Right atrium auricular region (tissue), 2 donors: ENCODE data around the gene KCNQ1. TPM values are rescaled to one million over a fixed set of nuclear protein-coding genes. Genes with fewer than 3 reads are reported as not detected.

ENCODE experiments used
- DNase-seq: peaks from one replicate; pipeline ENCODE4 v3.0.0-alpha.2; 2019; ENCODE audit warnings: low spot score
- H3K27ac ChIP-seq, 2 donors: fragments of 200-600 bp; sonication (generic); 1 replicate in 1 of 2; 2 replicates in 1 of 2; pipeline ENCODE4 v1.5.1; 2016 to 2019
- H3K27me3 ChIP-seq, 2 donors: fragments of 200-600 bp; sonication (generic); one replicate each; pipeline versions ENCODE4 v1.5.1 to v1.6.0; 2017 to 2019
- H3K36me3 ChIP-seq: fragments of 200-600 bp; sonication (generic); one replicate; pipeline ENCODE4 v1.5.1; 2016
- H3K4me1 ChIP-seq, 2 donors: fragments of 200-600 bp; sonication (generic); one replicate each; pipeline versions ENCODE4 v1.5.1 to v1.6.0; 2017 to 2019
- H3K4me3 ChIP-seq, 2 donors: fragments of 200-600 bp; sonication (generic); 1 replicate in 1 of 2; 2 replicates in 1 of 2; pipeline ENCODE4 v1.5.1; 2017 to 2019; ENCODE audit warnings: mild to moderate bottlenecking in 1 of 2, moderate library complexity in 1 of 2
- H3K9me3 ChIP-seq, 2 donors: fragments of 200-600 bp; sonication (generic); one replicate each; pipeline ENCODE4 v1.5.1; 2019
- total RNA-seq, 2 donors: library from RNA; depleted of rRNA; stranded (reverse); fragments of >200 nt; gene quantifications; one replicate each; pipeline ENCODE4 v1.1.0, GENCODE V29; 2016
- TF ChIP-seq, protein P1 (sequence below), 2 donors: fragments of 200-600 bp; sonication (generic); IDR thresholded peaks; one replicate each; pipeline ENCODE4 v1.5.1; 2019; ENCODE audit warnings: antibody characterized with exemption in 2 of 2

The KCNQ1 gene
- total RNA-seq, 2 donors from 2014 or later, result 12.7 to 25.1 TPM

- TF ChIP-seq, protein P1, sequence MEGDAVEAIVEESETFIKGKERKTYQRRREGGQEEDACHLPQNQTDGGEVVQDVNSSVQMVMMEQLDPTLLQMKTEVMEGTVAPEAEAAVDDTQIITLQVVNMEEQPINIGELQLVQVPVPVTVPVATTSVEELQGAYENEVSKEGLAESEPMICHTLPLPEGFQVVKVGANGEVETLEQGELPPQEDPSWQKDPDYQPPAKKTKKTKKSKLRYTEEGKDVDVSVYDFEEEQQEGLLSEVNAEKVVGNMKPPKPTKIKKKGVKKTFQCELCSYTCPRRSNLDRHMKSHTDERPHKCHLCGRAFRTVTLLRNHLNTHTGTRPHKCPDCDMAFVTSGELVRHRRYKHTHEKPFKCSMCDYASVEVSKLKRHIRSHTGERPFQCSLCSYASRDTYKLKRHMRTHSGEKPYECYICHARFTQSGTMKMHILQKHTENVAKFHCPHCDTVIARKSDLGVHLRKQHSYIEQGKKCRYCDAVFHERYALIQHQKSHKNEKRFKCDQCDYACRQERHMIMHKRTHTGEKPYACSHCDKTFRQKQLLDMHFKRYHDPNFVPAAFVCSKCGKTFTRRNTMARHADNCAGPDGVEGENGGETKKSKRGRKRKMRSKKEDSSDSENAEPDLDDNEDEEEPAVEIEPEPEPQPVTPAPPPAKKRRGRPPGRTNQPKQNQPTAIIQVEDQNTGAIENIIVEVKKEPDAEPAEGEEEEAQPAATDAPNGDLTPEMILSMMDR (IDR thresholded peaks at IDR 0.05), result no peak
- Histone ChIP-seq H3K27ac (no peak overlapping the region), H3K4me3 (no peak overlapping the region), H3K36me3 (no peaks in the 10 kb centered on the region), H3K27me3 (no peaks in the 10 kb centered on the region), H3K4me1 (peaks cover 0 to 10% of the 10 kb centered on the region in 2 donors), H3K9me3 (no peaks in the 10 kb centered on the region)
- peak; percentile 28 for DNase-seq
Measured at GRCh38 chr11:2669634-2670469, 225.0 kb downstream of the KCNQ1 start.

GRCh38 chr11:2670541-2671100, 225.8 kb downstream of the KCNQ1 start:
- peak; percentile 13 for DNase-seq
- TF ChIP-seq, protein P1 (IDR thresholded peaks at IDR 0.05), result no peak
- Histone ChIP-seq H3K4me3 (no peak overlapping the region), H3K27me3 (no peaks in the 10 kb centered on the region), H3K9me3 (no peaks in the 10 kb centered on the region), H3K27ac (no peak overlapping the region), H3K4me1 (peaks cover 0 to 12% of the 10 kb centered on the region in 2 donors), H3K36me3 (no peaks in the 10 kb centered on the region)

DNA sequence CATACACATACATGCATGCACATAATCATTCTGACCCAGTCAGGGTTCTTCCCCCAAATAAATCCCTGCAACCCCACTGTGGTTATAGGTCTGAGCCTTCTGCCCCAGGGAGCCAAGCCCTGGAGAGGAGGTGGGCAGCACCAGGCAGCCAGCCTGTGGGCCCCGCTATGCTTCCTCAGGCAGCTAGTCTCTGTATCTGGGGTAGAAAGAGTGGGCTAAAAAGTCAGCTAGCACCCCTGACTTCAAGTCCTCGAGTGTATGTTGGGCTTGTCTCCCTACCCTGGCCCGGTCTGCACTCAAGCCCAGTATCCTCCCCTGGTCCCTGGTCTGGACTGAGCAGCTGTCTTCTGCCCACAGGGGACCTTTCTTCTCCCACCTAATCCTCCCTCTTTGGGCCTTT, 226.9 kb downstream of the KCNQ1 start:
- Histone ChIP-seq H3K27me3 (no peaks in the 10 kb centered on the region), H3K4me1 (peaks cover 0 to 18% of the 10 kb centered on the region in 2 donors), H3K9me3 (no peaks in the 10 kb centered on the region), H3K4me3 (no peak overlapping the region), H3K36me3 (no peaks in the 10 kb centered on the region), H3K27ac (no peak overlapping the region)
- TF ChIP-seq, protein P1 (IDR thresholded peaks at IDR 0.05), result no peak
- peak; percentile 47 for DNase-seq

GRCh38 chr11:2672553-2673249, 227.9 kb downstream of the KCNQ1 start:
- Histone ChIP-seq H3K36me3 (no peaks in the 10 kb centered on the region), H3K27ac (no peak overlapping the region), H3K27me3 (no peaks in the 10 kb centered on the region), H3K9me3 (no peaks in the 10 kb centered on the region), H3K4me1 (peaks cover 0 to 18% of the 10 kb centered on the region in 2 donors), H3K4me3 (no peak overlapping the region)
- TF ChIP-seq, protein P1 (IDR thresholded peaks at IDR 0.05), result no peak
- peak; percentile 50 for DNase-seq

- H3K9me3 ChIP-seq, result no peaks in the 10 kb centered on the region
- TF ChIP-seq, protein P1 (IDR thresholded peaks at IDR 0.05), result no peak
Measured at GRCh38 chr11:2673250-2673610, 228.4 kb downstream of the KCNQ1 start.

More at GRCh38 chr11:2673250-2673610, 228.4 kb downstream of the KCNQ1 start:
- no peaks in the 10 kb centered on the region for H3K36me3 ChIP-seq
- no peak overlapping the region for H3K27ac ChIP-seq
- H3K4me3 ChIP-seq, result no peak overlapping the region
- peak; percentile 30 for DNase-seq
- H3K4me1 ChIP-seq, result peaks cover 0 to 18% of the 10 kb centered on the region in 2 donors
- no peaks in the 10 kb centered on the region for H3K27me3 ChIP-seq
